Tibial nerve (tissue), 4 donors: Measurements from ENCODE around the gene FXYD2. TPM values are rescaled to one million over a fixed set of nuclear protein-coding genes. Genes with fewer than 3 reads are reported as not detected.

Source experiments
- DNase-seq, 2 donors: peaks; one replicate each; pipeline ENCODE4 v3.0.0-alpha.2; 2019; ENCODE audit warnings: low spot score in 2 of 2
- H3K27ac ChIP-seq, 4 donors: fragments of 200-600 bp; sonication (generic) in 3 of 4; one replicate each; pipeline ENCODE4 v1.5.1; 2017 to 2019; ENCODE audit warnings: mild to moderate bottlenecking in 1 of 4
- H3K27me3 ChIP-seq, 2 donors: fragments of 200-600 bp; sonication (generic) in 1 of 2; one replicate each; pipeline versions ENCODE4 v1.5.1 to v1.6.0; 2017 to 2019
- H3K36me3 ChIP-seq, 3 donors: fragments of 200-600 bp; sonication (generic); one replicate each; pipeline ENCODE4 v1.5.1; 2018 to 2019
- H3K4me1 ChIP-seq, 4 donors: fragments of 200-600 bp; sonication (generic) in 3 of 4; one replicate each; pipeline ENCODE4 v1.5.1; 2017 to 2019
- H3K4me3 ChIP-seq, 4 donors: fragments of 200-600 bp; sonication (generic) in 3 of 4; one replicate each; pipeline ENCODE4 v1.5.1; 2017 to 2019; ENCODE audit warnings: mild to moderate bottlenecking in 1 of 4, moderate library complexity in 1 of 4
- H3K9me3 ChIP-seq, 4 donors: fragments of 200-600 bp; sonication (generic) in 3 of 4; one replicate each; pipeline ENCODE4 v1.5.1; 2017 to 2019
- CTCF ChIP-seq, 5 experiments: fragments of 200-600 bp in 3 of 5; fragments of 450-650 bp in 2 of 5; sonication (generic) in 3 of 5; IDR thresholded peaks; one replicate each; pipeline ENCODE4 v1.5.1; 2016 to 2019; ENCODE audit warnings: antibody characterized with exemption in 5 of 5, mild to moderate bottlenecking in 3 of 5, moderate library complexity in 2 of 5
- EP300 ChIP-seq, 2 donors: sonication (generic); formaldehyde crosslinking; IDR thresholded peaks; one replicate each; pipeline ENCODE4 v1.6.1; 2017; ENCODE audit warnings: antibody characterized with exemption in 2 of 2, mild to moderate bottlenecking in 1 of 2
- POLR2A ChIP-seq, 2 donors: fragments of 450-650 bp; IDR thresholded peaks; one replicate each; pipeline ENCODE4 v1.6.1; 2017; ENCODE audit warnings: antibody characterized with exemption in 2 of 2, mild to moderate bottlenecking in 2 of 2, moderate library complexity in 2 of 2
- WGBS, 2 donors: methylation state at CpG; one replicate each; pipeline ENCODE4 v1.1.5; 2018; 5-methylcytosine and 5-hydroxymethylcytosine counted together
- total RNA-seq, 4 donors: library from RNA; depleted of rRNA; stranded (reverse); fragments of >200 nt; gene quantifications; one replicate each; pipeline ENCODE4 v1.1.0, GENCODE V29; 2016

Gene FXYD2
- total RNA-seq, 4 donors from 2014 or later: 0.39 to 1.8 (median 0.96) TPM

GRCh38 chr11:117855186-117855845 lies 30.8 kb upstream of the FXYD2 start:
- Histone ChIP-seq H3K4me1 (no peaks in the 10 kb centered on the region), H3K9me3 (peaks cover 0 to 17% (median 0%) of the 10 kb centered on the region in 4 donors), H3K4me3 (no peak overlapping the region), H3K27ac (peak overlapping the region in 2 of 4 donors; percentile 28 to 55), H3K36me3 (no peaks in the 10 kb centered on the region), H3K27me3 (no peaks in the 10 kb centered on the region)
- TF ChIP-seq POLR2A (IDR thresholded peaks at IDR 0.05): no peak
- TF ChIP-seq CTCF (IDR thresholded peaks at IDR 0.05): no peak
- no peak for TF ChIP-seq EP300 (IDR thresholded peaks at IDR 0.05)
- 43 to 53% methylated on average over 12 of the region's 12 CpGs for WGBS, 2 donors
- DNase-seq: no peak

DNA sequence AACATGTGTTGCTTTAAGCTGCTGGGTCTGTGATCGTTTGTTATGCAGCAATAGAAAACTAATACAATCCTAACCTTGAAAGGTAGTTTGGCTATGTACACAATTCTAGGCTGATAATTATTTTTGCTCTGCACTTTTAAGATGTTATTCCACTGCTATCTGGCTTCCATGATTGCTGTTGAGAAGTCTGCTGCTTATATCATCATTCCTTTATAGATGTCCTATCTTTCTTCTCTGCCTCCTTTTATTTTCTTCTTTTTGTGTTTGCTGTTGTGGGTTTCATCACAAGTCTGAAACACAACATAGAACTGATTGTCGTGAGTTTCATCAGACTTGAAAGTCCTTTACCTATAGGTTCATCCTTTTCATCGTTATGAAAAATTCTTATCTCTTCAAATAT lies 27.8 kb upstream of the FXYD2 start:
- H3K27ac ChIP-seq: no peak overlapping the region
- WGBS, 2 donors: 65 to 66% methylated on average over 3 of the region's 3 CpGs
- H3K4me3 ChIP-seq: no peak overlapping the region
- peaks cover 0 to 17% (median 0%) of the 10 kb centered on the region in 4 donors for H3K9me3 ChIP-seq
- H3K4me1 ChIP-seq: no peaks in the 10 kb centered on the region
- no peak for DNase-seq
- no peaks in the 10 kb centered on the region for H3K36me3 ChIP-seq
- TF ChIP-seq CTCF (IDR thresholded peaks at IDR 0.05): no peak
- no peak for TF ChIP-seq EP300 (IDR thresholded peaks at IDR 0.05)
- no peak for TF ChIP-seq POLR2A (IDR thresholded peaks at IDR 0.05)
- no peaks in the 10 kb centered on the region for H3K27me3 ChIP-seq

- H3K4me1 ChIP-seq: no peaks in the 10 kb centered on the region
- no peak overlapping the region for H3K4me3 ChIP-seq
- H3K27ac ChIP-seq: no peak overlapping the region
- no peaks in the 10 kb centered on the region for H3K27me3 ChIP-seq
- no peaks in the 10 kb centered on the region for H3K36me3 ChIP-seq
- TF ChIP-seq POLR2A (IDR thresholded peaks at IDR 0.05) (no peak), CTCF (IDR thresholded peaks at IDR 0.05) (no peak), EP300 (IDR thresholded peaks at IDR 0.05) (peak in 1 of 2 donors; percentile 15)
- DNase-seq: no peak
- 64 to 67% methylated on average over 3 of the region's 3 CpGs for WGBS, 2 donors
- H3K9me3 ChIP-seq: peaks cover 0 to 17% (median 0%) of the 10 kb centered on the region in 4 donors
Measured at GRCh38 chr11:117851852-117852251, 27.3 kb upstream of the FXYD2 start.

- 58 to 71% methylated on average over 3 of the region's 3 CpGs for WGBS, 2 donors
- H3K9me3 ChIP-seq: peaks cover 0 to 17% (median 0%) of the 10 kb centered on the region in 4 donors
- no peaks in the 10 kb centered on the region for H3K4me1 ChIP-seq
- H3K36me3 ChIP-seq: no peaks in the 10 kb centered on the region
- H3K27ac ChIP-seq: peak overlapping the region in 2 of 4 donors; percentile 21 to 22
- no peak for DNase-seq
- TF ChIP-seq CTCF (IDR thresholded peaks at IDR 0.05): no peak
- no peak for TF ChIP-seq EP300 (IDR thresholded peaks at IDR 0.05)
- no peak for TF ChIP-seq POLR2A (IDR thresholded peaks at IDR 0.05)
- H3K27me3 ChIP-seq: no peaks in the 10 kb centered on the region
- H3K4me3 ChIP-seq: no peak overlapping the region
Measured at GRCh38 chr11:117851106-117851505, 26.6 kb upstream of the FXYD2 start.

GRCh38 chr11:117849781-117850414 lies 25.4 kb upstream of the FXYD2 start:
- TF ChIP-seq CTCF (IDR thresholded peaks at IDR 0.05) (no peak), EP300 (IDR thresholded peaks at IDR 0.05) (no peak), POLR2A (IDR thresholded peaks at IDR 0.05) (no peak)
- no peak for DNase-seq
- Histone ChIP-seq H3K4me3 (no peak overlapping the region), H3K36me3 (no peaks in the 10 kb centered on the region), H3K27ac (peak overlapping the region in 1 of 4 donors; percentile 6), H3K9me3 (peaks cover 0 to 17% (median 0%) of the 10 kb centered on the region in 4 donors), H3K27me3 (no peaks in the 10 kb centered on the region), H3K4me1 (no peaks in the 10 kb centered on the region)
- WGBS, 2 donors: 69 to 84% methylated on average over 6 of the region's 6 CpGs
